K562 (cell line): Measurements from ENCODE around the gene SLC11A1. TPM values are rescaled to one million over a fixed set of nuclear protein-coding genes. Genes with fewer than 3 reads are reported as not detected.

Source experiments
- CCAR2 ChIP-seq: fragments of 200-400 bp; formaldehyde crosslinking; IDR thresholded peaks from 2 replicates; pipeline ENCODE4 v1.6.1; 2017; ENCODE audit warnings: mild to moderate bottlenecking, low read depth, low read length
- CHD7 ChIP-seq: fragments of 200-600 bp; sonication (generic); IDR thresholded peaks from one replicate; pipeline ENCODE4 v1.6.1; 2012; ENCODE audit warnings: mild to moderate bottlenecking, low read depth, low read length, inconsistent platforms
- CREB3 ChIP-seq: fragments of 450-650 bp; conservative IDR thresholded peaks from 2 replicates; pipeline ENCODE4 v1.6.1; 2016; ENCODE audit warnings: missing genetic modification characterization, low read depth, mild to moderate bottlenecking, missing compliant biosample characterization, moderate library complexity
- ELF1 ChIP-seq: fragments of 200-800 bp; sonication (Bioruptor generic); IDR thresholded peaks from 2 replicates; pipeline ENCODE4 v1.6.1; 2016; ENCODE audit warnings: missing genetic modification characterization, missing compliant biosample characterization
- FOS ChIP-seq: IDR thresholded peaks from 3 replicates; pipeline ENCODE4 v1.6.1; 2011; ENCODE audit not compliant: insufficient read length; ENCODE audit errors: extremely low read depth
- ILF3 ChIP-seq: fragments of 450-650 bp; IDR thresholded peaks from 2 replicates; pipeline ENCODE4 v1.6.1; 2018; ENCODE audit warnings: antibody characterized with exemption, mild to moderate bottlenecking, moderate library complexity, borderline replicate concordance
- SP2 ChIP-seq: IDR thresholded peaks from 2 replicates; pipeline ENCODE4 v1.6.1; 2011; ENCODE audit warnings: mild to moderate bottlenecking, low read depth, low read length, moderate library complexity; ENCODE audit not compliant: poor library complexity, severe bottlenecking; ENCODE audit errors: extremely low read depth
- TFAP4 ChIP-seq: sonication (generic); formaldehyde crosslinking; IDR thresholded peaks from 2 replicates; pipeline ENCODE4 v1.8.0; 2022; ENCODE audit warnings: missing genetic modification reagents, mild to moderate bottlenecking, moderate library complexity, borderline replicate concordance
- TRIM28 ChIP-seq: fragments of 450-650 bp; IDR thresholded peaks from 2 replicates; pipeline ENCODE4 v1.6.1; 2017
- ZFP1 ChIP-seq: fragments of 450-650 bp; formaldehyde crosslinking; IDR thresholded peaks from 2 replicates; pipeline ENCODE4 v1.4.0; 2020; ENCODE audit warnings: mild to moderate bottlenecking, mixed read lengths
- ZNF444 ChIP-seq: fragments of 250-450 bp; sonication (Bioruptor Pico); IDR thresholded peaks from 2 replicates; pipeline ENCODE4 v1.4.0; 2020; ENCODE audit warnings: mild to moderate bottlenecking, moderate library complexity
- ZNF551 ChIP-seq: fragments of 250-450 bp; sonication (Bioruptor Pico); IDR thresholded peaks from 2 replicates; pipeline ENCODE4 v1.5.0; 2021; ENCODE audit warnings: mild to moderate bottlenecking, moderate library complexity
- polyA plus RNA-seq, 8 experiments: library from polyadenylated mRNA; depleted of rRNA in 4 of 8; stranded (reverse) in 5 of 8; unstranded in 3 of 8; fragments of >200 nt; fragmentation: Nextera tagmentation in 2 of 8; fragmentation: Illumina TruSeq in 1 of 8; extraction: Ambion mirVana in 2 of 8; extraction: Trizol in 1 of 8; gene quantifications; 2 replicates each; pipeline versions ENCODE4 v1.2.1 to v1.2.3, GENCODE V29; 2011 to 2014; ENCODE audit warnings: inconsistent platforms in 1 of 8, missing spikeins in 1 of 8
- total RNA-seq, 7 experiments: library from RNA; depleted of rRNA in 6 of 7; stranded (reverse); fragments of >200 nt in 6 of 7; fragmentation: Illumina TruSeq in 2 of 7; extraction: Trizol in 2 of 7; gene quantifications; 2 replicates each; pipeline versions ENCODE4 v1.2.1 to v1.2.3, GENCODE V29; 2011 to 2021; ENCODE audit warnings: low replicate concordance in 1 of 7

SLC11A1 gene
- total and polyA plus RNA-seq, 9 of the 15 experiments (the other 6 are each of a cell fraction or from before 2014, with no cell fraction given), result 0.35 to 1.6 (median 0.65) TPM

- TF ChIP-seq CHD7, result no peak
- no peak for TF ChIP-seq SP2
- no peak for TF ChIP-seq FOS
- TF ChIP-seq TRIM28, result 0 out of 2 replicates have a peak, but pooled peaks have one; percentile 13
- TF ChIP-seq CCAR2, result no peak
- TF ChIP-seq ZNF551, result no peak
- TF ChIP-seq ILF3, result no peak
- TF ChIP-seq TFAP4 (CRISPR knock-in tag), result peak; percentile 79
- TF ChIP-seq CREB3 (tag), result no peak
- TF ChIP-seq ELF1 (tag), result peak; percentile 61; the same call in 1 of the 2 replicates
- TF ChIP-seq ZFP1, result 0 out of 2 replicates have a peak, but pooled peaks have one; percentile 30
- TF ChIP-seq ZNF444 (CRISPR knock-in tag), result no peak
These were observed 14.0 kb downstream of the SLC11A1 start (continued) for GRCh38 chr2:218395826-218396687.
